NCI-H524 treated with DMSO at 0.1 percent for 48 hours (cell line): ENCODE results near the gene CPNE5.

ENCODE experiments used
- DNase-seq: peaks from one replicate; lab custom pipeline; 2025; lab: John Stamatoyannopoulos, UW

Gene CPNE5

DNA sequence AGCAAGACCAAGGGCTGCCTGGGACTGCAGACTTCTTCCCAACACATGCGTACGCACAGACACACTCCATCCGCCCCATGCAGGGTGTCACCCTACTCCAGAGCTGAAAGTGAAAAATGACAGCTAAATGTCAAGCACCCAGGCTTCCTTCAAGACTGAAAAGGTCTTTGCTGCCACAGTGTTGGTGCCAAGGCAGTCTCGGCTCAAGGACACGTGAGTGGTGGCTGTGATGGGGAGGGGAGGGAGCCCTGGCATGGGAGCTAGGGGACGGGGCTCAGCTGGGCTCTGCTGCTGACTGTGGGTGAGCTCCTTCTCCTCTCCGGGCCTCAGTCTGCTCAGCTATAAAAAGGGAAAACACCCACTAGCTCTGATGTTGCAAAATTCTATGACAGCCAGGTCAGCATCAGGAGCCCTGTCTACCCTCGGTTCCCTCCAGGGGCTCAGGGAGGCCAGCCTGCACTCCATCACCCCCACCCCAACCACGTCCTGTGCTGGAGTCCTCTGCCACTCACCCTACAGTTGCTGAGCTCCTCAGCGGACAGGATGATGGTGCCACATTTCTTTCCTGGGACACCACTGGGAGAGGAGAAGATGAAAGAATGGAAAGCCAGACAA lies 47.6 kb downstream of the CPNE5 start:
- no peak for DNase-seq

DNA sequence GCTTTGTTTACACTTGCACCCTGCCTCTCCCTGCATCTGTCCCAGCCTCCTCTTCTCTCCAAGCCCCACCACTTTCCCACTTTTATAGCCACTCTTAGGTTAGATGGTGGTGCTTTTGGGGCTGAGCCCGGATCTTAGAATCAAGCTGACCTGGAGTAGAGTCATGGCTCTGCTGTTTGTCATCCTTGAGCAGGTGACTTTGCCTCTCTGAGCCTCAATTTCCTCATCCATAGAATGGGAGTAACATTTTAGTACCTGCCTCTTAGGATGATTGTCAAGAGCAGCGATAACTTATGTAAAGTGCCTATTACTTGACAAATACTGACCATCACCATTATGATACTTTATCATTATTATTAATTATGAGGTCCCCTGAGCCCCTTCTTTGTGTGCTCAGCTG lies 48.2 kb downstream of the CPNE5 start:
- DNase-seq, result no peak

DNA sequence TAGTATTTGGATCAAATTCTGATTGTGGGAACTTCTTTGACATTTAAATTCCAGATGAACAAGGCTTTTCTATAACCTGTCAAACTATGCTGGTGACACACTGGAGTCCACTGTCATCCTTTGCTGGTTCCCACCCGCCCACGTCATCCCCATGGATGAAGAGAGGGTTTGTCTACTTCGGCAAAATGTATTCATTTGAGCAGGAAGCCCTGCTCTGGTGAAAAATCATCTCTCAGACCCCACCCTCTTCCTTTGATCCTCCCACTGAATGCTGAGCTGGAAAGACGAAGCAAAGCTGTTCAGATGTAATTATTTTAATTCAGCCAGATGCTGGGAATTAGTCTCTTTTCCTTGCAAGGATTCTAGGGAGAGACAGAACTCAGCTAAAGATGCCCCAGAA lies 50.5 kb downstream of the CPNE5 start:
- no peak for DNase-seq

DNA sequence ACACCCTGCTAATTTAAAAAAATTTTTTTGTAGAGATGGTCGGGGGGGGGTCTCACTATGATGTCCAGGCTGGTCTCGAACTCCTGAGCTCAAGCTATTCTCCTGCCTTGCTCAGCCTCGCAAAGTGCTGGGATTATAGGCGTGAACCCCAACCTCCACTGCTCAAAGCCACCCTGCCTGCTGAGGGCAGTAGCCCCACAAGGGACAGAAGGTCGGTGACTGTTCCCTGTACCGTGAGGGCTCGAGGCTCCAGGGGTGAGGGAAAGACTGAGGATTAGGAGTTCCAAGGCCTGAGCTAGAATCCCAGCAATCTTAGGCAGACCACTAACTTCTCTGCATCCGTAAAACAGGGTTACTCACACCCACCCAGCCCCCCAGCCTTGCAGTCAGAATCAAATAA lies 51.1 kb downstream of the CPNE5 start:
- DNase-seq, result no peak

DNA sequence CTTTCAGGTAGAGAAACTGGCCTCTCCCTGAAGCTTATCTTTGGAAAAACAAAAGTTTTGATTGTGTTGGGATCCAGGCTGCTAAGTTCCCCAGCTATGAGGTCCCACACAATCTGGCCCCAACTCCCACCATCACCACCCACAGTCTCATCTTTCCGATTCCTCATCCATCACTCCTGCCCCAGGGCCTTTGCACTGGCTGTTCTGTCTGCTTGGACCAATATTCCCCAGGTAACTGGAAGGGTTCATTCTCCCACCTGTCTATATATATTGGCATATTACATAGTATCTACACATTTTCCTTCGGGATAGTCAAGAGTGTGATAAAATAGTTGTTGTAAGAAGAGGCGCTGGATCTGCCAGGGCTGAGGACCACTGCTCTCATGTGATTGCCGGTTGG lies 52.0 kb downstream of the CPNE5 start:
- no peak for DNase-seq

DNA sequence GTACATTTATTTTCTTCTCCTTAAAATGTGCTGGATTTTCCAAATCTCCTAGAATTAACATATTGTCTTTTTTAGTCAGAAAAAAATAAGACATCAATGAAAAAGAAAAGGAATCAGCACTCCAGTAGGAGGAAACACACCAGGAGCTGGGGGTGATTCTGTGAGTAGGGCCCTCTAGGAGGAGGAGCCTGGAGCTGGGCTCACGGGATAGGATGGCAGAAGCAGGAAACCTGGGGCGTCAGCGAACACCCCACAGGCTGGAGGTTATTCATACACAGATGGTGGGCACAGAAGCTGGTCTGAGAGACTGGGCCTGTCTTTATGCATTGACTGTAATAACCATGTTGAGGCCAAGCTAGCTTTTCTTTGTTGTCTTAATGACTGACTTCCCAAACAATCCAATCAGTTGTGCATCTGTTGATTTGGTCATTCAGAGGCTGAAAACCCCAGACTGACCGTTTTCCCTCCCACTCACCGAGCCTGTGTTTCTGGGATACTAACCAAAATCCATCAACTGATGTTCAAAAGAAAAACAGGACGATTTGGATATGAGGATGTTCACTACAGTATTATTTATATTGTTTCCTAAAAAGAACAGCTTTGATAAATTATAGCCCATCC lies 53.1 kb downstream of the CPNE5 start:
- DNase-seq, result no peak

DNA sequence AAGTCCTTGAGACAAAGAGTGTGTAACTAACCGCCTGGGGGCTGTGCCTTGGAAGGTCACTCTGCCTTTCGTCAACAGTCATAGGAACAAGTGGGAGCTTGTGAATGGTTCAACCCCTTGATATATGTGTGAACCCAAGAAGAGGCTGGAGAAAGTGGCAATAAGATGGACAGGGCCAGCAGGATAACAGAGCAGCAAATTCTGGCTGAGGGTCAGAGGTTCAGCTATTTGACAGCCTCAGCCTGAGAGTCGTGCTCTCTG lies 54.9 kb downstream of the CPNE5 start:
- DNase-seq, result no peak

DNA sequence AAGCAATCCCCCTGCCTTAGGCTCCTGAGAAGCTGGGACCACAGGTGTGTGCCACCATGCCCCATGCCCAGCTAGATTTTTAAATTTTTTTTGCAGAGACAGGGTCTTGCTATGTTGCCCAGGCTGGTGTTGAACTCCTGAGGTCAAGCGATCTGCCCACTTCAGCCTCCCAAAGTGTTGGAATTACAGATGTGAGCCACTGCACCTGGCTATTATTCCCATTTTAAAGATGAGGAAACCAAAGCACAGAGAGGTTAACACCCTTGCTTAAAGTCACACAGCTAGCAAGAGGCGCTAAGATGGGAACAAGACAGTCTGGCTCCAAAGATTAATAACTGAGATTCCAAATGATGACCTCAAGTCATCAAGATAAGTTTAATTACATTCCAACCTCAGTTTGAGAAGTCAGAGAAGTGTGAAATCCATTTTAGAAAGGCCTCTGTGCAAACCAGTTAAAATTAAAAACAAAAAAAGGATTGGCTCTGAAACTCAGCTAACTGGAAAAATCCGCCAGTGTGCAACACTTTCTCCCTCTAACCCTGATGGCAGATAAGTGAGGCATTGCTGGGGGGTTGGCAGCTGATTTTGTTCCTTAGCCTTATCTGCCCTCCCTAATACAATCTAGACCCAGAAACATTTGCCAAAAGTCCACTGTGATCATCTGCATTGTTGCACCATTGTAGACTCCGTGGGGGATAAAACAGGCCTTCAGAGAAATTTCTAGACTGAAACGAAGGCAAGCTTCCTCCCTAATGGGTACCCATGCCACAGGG lies 55.5 kb downstream of the CPNE5 start:
- DNase-seq, result no peak

DNA sequence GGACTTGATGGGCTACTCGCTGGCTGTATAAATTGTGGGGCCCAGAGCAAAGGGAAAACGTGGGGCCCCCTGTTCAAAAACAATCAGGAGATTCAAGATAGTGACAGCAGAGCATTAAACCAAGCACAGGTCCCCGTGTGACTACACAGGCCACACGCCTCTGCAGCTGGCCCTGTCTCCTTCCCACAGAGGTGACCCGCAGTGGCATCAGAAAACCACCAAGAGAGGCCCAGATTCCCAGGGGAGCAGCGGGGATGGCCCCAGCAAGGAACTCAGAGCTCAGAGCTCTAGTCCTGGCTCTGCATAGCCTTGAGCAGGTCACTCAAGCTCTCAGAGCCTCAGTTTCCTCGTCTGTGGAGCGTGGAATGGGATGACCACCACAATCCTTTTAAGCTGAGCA lies 57.6 kb downstream of the CPNE5 start:
- DNase-seq, result no peak

DNA sequence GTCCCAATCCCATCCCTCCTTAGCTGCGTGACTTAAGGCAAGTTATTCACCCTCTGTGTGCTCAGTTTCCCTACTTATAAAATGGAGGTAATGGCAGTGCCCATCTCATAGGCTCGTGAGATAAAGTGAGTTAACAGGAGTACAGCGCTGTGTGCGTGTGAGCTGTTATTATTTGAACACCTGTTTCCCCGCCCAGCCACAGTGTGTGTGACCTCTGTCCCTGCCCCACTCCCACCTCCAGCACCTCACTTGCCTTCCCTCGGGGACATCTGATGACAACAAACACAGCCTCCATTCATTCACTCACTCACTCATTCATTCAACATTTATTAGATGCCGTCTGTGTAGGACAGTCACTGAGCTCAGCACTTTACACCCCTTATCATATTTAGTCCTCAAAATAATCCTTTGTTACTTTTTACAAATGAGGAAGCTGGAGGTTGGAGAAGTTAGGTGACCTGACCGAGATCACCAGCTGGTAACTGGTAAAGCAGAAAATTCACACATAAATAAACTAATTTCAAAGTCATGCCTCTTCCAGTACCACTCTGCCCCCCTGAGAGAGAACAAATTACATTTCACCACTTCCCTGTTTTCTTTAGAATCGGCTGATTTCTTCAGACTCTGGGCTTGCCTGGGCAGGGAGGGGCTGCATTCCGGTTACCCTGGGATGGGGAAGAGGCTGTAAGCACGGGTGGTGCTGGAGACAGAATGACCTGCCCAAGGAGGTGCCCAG lies 58.6 kb downstream of the CPNE5 start:
- no peak for DNase-seq

DNA sequence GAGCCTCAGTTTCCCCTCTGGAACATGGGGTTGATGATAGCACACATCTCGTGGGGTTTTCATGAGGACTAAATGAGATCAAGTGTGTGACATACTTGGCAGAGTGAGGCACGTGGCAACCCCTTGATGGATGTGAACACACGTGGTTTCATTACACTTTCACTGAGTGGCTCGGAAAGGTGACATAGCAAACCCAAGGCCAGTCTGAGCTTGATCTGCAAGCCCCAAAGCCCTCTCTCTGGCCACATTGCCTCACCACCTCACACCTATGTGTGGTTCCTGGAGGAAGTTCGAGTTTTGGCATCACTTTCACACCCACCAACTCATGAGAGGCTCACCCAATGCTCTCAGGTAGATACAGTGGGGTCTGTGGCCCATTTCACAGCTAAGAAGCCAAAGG lies 60.0 kb downstream of the CPNE5 start:
- DNase-seq, result no peak

DNA sequence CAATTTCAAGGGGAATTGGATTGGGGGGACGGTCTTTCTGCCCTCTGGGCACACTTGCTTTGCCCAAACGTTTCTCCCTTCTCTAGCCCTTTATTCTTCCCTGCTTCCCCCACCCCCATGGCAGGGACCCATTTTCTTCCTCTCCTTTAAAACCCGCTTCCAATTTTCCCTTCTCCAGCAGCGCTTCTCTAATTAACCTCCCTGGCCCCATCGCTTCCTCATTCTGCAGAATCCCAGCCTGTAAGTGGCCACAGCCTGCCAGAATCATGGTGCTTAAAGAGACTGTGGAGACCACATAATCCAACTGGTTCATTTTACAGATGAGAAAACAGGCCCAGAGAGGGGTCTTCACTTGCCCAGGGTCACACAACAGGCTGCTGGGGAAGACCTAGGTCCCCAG lies 61.4 kb downstream of the CPNE5 start:
- DNase-seq, result no peak

DNA sequence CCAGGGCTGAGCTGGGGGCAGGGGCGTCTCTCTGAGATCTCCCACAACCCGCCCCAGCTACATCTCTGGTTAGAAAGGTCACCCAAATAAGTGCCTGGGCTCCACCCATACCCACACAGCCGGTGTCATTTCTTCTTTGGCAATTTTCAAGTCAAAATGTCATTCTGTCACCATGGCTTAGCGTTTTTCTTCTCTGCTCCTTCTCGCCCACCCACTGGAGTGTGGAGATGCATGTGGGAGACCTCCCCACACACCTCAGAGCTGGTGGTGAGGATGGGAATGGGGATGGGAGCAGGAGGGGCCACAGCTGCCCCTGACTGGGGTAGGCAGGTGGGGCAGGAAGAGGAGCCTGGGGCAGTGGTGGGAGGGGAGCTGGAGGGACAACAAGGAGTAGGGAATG lies 63.1 kb downstream of the CPNE5 start:
- no peak for DNase-seq

DNA sequence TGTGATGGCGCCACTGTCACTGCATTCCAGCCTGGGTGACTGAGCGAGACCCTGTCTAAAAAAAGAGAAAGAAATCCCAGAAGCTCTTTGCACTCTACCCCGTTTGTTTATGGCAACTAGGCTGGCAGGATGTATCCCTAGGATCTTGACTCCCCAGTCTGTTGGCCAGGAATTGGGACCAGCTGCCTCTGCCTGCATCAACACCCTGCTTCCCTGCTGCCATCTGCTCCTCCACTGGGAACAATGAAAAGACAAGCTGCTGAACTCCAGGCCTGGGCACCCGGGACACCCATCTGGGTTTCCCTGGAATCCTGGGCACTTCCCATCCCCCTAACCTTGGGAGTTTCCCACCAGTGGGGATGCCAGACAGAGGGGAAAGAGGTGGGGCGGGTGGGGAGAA lies 64.9 kb downstream of the CPNE5 start:
- DNase-seq, result peak; percentile 71

DNA sequence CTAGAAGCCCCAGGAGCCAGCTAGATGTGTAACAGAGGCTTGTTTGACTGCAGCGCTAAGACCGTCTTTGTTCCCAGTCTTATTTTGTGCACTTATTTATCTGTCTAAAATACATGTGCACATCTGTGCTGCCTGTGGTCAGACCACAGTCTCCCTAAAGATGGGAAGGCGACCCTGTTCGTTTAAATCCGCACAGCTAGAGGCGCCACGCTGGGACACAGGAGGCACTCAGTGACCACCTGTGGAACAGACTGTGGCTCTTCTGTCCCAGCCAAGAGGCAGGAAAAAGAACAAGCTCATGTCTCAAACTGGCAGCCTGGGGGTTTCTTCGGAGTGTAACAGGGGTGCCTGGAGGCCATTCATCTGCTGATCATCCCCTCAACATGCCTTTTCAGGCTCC lies 66.8 kb downstream of the CPNE5 start:
- no peak for DNase-seq

DNA sequence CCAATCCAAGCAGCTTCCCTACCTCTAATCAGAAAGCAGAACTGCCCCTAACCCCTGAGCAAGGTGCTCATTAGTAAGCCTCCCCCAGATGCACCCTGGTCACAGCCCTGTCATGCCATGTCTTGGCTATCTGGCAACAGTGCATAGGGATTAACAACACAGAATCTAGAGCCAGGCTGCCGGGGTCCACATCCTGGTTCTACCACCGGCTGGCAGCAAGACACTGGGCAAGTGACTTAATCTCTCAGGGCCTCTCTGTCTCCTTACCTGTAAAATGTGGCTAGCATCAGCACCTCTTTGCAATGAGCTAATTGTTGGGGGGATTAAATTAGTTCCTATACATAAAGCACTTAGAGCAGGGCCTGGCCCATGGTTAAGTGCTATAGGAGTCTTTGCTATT lies 68.1 kb downstream of the CPNE5 start:
- no peak for DNase-seq

DNA sequence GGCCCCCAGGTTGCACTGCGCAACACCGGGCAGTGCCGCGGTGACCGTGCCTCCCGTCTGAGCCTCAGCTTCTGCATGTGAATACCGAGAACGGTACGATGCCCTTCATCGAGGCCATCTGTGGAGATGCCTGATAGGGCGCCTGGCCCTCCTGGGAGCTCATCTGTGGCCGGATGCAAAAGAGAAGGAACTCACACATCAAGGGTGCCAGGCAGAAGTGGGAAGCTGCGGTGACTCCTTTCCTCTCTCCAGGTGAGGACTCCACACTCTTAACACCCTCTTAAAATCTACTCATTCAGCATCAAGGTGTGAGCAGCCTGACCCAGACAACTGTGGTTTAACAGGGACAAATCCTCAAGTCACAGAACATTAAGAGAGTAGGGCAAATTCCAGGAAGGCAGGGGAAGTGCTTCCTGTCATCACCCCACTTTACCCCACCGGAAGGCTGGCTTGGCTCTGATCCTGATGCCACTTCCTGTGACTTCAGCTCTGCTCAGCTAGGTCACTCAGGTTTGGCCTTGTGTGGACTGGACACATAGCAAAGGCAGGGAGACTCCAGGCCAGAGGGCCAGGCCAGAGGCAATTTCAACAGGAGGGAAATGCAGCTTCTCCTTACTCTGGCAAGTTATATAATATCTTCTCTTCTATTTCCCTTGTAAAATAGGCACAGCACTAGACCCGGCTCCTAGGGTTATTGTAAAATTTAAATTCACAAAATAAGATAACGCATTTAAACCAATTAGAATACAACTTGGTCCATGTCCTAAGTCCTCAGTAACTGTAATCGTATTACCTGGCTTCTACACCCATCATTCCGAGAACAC lies 69.4 kb downstream of the CPNE5 start:
- no peak for DNase-seq

DNA sequence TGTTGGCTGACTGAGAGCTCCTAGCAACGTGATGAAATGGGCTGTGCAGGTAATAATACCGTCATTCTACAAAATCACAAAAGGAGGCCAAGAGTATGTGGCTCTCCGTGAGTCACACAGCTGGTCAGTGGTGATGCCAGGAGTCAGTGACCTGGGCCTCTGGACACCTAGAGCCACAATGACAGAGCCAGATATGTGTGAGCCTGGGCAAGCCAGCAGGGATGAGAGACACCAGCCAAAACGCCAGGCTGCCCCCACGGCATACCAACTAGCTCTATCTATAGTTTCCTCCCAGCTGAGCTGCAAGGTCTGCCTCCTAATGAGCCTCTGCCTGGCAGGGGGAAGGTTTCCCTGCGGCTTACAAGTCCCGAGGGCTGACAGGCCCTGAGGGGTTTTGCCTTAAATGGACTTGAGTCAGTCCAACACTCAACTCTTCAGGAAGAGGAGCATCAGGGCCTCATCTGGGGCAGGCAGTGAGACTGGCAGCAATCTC lies 70.0 kb downstream of the CPNE5 start:
- no peak for DNase-seq

DNA sequence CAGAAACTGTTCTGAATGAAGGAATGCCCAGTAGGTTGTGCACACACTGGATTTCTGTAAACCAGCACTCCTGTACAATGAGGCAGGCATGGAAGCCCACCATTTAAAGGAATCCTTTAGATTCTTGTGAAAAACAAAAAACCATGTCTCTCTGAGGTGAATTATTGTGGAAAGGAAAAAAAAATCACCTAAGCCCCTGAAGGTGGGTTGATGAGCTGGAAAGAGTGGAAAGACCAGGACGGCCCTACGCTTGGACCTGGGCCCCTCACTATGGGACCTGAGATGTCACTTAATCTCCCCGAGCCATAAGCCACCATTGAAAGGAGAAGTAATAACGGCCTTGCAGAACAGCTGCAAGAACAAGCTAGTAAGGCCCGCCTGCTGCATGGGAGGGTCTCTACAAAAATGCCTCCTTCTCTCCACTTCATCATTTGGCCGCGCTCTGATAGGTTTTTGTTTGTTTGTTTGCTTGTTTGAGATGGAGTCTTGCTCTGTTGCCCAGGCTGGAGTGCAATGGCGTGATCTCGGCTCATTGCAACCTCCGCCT lies 72.8 kb downstream of the CPNE5 start:
- DNase-seq, result no peak

DNA sequence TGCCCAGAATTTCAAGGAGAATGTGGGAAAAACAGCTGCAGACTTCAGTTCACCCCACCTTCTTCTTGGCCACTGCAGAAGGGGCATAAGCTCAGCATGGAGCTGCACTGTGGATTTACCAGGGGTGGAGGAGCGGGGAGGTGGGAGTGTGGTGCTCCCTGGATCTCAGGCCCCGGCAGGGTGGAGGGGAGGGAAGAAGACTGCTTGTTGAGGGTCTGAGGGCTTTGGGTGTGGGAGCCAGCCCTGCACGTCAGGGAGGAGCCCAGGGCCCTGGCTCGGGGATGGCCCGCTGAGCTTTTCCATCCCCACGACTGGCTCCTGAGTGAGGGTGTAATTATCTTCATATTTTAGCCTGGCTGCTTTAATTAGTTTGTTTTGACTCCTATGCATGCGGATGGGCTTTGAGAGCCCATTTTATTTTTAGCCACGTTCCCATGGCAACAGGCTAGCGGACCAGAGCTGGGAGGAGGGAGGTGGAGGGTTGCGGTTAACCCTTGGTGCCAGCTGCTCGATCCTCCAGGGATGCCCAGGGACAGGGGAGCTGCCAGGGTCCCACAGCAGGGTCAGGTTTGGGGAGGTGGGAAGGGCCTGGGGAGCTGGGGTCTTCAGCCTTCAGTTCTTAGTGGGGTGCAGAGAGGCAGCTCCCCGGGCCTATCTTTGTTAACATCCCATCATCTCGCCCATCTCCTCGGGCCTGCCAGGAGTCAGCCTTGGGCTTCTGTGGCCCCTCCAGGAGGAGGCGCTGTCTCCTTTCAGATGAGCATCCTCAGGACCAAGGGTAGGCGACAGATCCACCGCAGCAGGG lies 73.4 kb downstream of the CPNE5 start:
- DNase-seq, result no peak

DNA sequence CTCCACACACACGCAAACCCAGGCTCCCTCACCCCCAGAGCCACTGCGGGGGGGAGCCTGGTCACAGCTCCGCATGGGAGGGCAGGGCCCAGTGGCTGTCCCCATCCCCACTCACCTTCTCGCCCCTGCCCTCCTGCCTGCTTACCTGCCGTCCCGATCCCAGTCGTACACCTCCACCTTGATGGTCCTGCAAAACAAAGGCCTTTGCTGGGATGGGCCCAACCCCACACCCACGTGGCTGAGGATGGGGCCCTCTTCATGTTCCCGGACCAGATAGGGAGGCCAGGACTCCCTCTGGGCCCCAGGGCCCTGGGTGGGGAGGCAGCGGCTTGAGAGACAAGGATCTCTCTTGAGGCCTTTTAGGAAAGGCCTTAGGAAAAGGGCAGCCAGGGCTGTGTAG lies 74.1 kb downstream of the CPNE5 start:
- DNase-seq, result no peak
